Measurements from ENCODE around the gene NCAPH2.
A peak's percentile ranks its signal among the peaks of the same experiment; 100 is the strongest.

NCAPH2 gene

GRCh38 chr22:50474710-50475651 lies 33.0 kb upstream of the NCAPH2 start, which contains the start of gene SBF1:
Gene SBF1, minus strand, starts transcription at chr22:50475035. Its CDS starts 195 bp downstream, at chr22:50474840.
- peak; percentile 54 to 72 for DNase-seq

- no peak for DNase-seq
These were observed 32.4 kb upstream of the NCAPH2 start for GRCh38 chr22:50475652-50476002.

- DNase-seq = no peak
These were observed 31.2 kb upstream of the NCAPH2 start for GRCh38 chr22:50476868-50477267.

- no peak for DNase-seq
These were observed 30.1 kb upstream of the NCAPH2 start for GRCh38 chr22:50477923-50478322.

- no peak for DNase-seq
These were observed 28.3 kb upstream of the NCAPH2 start for GRCh38 chr22:50479721-50480120.

- no peak for DNase-seq
These were observed 27.0 kb upstream of the NCAPH2 start for GRCh38 chr22:50481045-50481439.

- no peak for DNase-seq
These were observed 26.5 kb upstream of the NCAPH2 start, which contains the start of gene ADM2 for GRCh38 chr22:50481440-50482106. Gene ADM2, plus strand, starts transcription at chr22:50481543. Its CDS starts 305 bp downstream, at chr22:50481848.

- no peak for DNase-seq
These were observed 25.6 kb upstream of the NCAPH2 start for GRCh38 chr22:50482107-50483074.

- no peak for DNase-seq
These were observed 24.9 kb upstream of the NCAPH2 start for GRCh38 chr22:50483106-50483505.

GRCh38 chr22:50483556-50483955 lies 24.5 kb upstream of the NCAPH2 start:
- DNase-seq = no peak

GRCh38 chr22:50483977-50484853 lies 23.8 kb upstream of the NCAPH2 start:
- no peak for DNase-seq

- DNase-seq = no peak
These were observed 22.5 kb upstream of the NCAPH2 start for GRCh38 chr22:50485221-50486131.

- DNase-seq = no peak
These were observed 21.3 kb upstream of the NCAPH2 start, which contains the start of gene MIOX for GRCh38 chr22:50486561-50487289. Gene MIOX, plus strand, starts transcription at chr22:50486859. Its CDS starts 39 bp downstream, at chr22:50486898.

GRCh38 chr22:50487290-50488005 lies 20.6 kb upstream of the NCAPH2 start:
- DNase-seq = no peak

- no peak for DNase-seq
These were observed 19.9 kb upstream of the NCAPH2 start for GRCh38 chr22:50488006-50488677.

GRCh38 chr22:50488886-50489285 lies 19.1 kb upstream of the NCAPH2 start:
- DNase-seq = no peak

- DNase-seq = no peak
These were observed 18.4 kb upstream of the NCAPH2 start for GRCh38 chr22:50489363-50490243.
